Activated CD8-positive, alpha-beta memory T cell treated with anti-CD3 and anti-CD28 coated beads for 48 hours (primary cell): Measurements from ENCODE around the gene ANTXR1.

Experiments used
- DNase-seq, 3 experiments: peaks; one replicate each; pipeline ENCODE4 v3.0.0-alpha.2; 2020; ENCODE audit warnings: low read depth in 2 of 3, low spot score in 2 of 3

Gene ANTXR1

DNA sequence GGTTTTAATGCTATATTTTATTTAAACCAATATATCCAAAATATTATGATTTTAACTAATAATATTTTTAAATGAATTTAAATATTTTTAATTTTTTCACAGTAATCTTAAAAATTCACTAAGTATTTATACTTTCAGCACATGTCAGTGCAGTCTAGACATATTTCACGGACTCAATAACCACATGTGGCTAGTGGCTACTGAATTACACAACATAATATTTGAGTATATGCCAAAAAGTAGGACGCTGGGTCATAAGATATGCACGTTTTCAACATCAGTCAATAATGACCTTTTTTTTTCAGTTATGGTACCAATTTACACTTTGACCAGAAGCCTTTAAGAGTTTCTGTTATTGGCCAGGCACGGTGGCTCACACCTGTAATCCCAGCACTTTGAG, 256.4 kb downstream of the ANTXR1 start:
- no peak for DNase-seq

DNA sequence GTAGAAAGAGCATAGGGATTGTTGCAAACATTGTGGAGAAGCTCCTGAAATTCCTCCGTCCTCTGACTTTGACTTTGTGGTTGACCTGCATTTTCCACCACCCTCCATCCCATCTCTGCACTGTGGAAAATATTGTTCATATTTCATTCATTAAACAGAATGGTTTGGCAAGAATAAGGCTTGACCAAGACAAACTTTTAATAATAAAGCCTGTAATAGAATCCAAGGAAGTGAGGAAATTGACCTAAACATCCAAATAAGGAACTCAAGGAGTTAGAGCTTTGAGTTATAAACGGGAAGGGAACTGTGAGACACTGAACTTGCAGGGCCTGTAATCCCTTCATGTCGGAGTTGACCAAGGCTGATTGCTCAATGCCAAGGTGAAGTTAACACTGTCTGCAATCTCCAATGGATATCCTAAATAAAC, 258.9 kb downstream of the ANTXR1 start:
- DNase-seq, result no peak

DNA sequence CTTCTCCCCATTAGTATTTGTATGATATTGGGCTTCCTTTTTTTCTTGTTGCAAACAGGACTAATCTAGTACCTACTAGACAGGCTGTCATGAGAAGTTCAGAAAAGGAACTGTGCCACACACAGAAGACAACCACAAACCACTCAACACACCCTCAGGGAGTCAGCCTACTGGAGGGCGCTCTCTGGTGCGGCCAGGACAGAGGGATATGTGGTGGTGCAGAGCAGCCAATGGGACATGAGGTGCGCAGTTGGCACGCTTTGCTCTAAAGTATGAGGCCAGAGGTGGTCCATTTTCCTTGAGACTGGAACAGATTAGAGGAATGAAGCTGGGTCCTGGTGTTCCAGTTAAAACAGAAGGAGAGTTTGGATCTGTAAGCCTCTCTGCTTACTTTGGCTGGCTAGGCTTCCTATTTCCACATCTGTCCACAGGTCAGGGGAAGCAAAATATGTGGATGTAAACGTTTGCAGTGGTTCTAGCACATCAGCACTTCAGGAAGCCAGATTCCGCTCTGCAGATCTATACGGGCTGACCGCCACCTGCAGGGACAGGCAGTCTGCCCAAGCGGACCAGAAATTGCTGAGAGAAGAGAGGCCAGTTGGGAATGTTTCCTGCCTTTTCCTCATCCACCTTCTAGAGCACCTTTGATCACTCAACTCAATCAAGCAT, 260.0 kb downstream of the ANTXR1 start:
- DNase-seq, result no peak

DNA sequence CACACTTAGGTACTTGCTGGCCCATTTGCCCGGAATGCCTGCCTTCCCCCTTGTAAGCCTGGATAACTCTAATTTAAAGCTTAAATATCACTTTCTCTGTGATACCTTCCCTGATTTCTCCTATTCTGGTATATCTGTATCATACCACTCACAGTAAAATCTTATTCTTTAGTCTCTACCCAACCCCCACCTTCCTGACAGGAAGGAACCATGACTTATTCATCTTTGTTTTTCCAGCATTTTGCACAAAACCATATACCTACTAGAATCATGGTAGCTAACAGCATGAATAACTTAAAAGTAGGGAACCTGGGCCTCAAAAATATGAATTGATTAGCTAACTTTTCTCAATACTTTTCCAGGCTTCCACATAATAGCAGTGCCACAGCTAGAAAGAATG, 262.5 kb downstream of the ANTXR1 start:
- no peak for DNase-seq

DNA sequence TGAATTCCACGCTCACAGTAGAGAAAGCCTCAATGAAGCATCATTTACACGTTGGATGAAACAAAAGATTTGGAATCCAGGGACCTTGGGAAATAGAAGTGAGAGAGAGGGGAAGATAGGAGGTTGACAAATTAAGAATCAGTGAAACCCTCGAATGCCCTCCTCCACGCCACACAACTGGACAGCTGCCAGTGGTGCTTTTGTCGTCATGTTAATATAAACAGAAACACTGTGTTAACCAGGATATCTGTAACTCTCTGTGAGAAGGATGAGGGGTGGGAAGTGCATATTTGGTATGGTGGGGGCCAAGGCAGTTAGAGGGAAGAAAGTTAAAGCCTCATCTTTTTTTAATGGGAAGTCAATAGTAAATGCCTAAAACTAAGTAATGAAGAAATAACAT, 265.4 kb downstream of the ANTXR1 start:
- DNase-seq, result no peak

DNA sequence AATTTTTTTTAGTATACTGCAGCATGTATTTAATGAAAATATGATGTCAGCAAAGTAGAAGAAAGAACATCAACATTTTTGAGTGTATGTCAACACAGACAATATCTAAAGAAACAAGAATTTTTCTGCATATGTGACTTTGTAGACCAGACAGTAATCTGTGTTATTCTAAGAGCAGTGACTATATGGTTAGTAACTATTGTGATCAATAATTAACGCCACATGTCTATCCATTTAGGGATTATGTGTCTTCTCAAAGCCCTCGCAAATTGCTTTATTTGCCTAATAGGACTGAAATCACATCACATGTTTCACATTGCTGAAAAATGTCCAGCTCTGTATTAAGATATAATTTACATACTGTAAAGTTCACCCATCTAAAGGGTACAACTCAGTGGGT, 266.2 kb downstream of the ANTXR1 start:
- DNase-seq, result no peak

DNA sequence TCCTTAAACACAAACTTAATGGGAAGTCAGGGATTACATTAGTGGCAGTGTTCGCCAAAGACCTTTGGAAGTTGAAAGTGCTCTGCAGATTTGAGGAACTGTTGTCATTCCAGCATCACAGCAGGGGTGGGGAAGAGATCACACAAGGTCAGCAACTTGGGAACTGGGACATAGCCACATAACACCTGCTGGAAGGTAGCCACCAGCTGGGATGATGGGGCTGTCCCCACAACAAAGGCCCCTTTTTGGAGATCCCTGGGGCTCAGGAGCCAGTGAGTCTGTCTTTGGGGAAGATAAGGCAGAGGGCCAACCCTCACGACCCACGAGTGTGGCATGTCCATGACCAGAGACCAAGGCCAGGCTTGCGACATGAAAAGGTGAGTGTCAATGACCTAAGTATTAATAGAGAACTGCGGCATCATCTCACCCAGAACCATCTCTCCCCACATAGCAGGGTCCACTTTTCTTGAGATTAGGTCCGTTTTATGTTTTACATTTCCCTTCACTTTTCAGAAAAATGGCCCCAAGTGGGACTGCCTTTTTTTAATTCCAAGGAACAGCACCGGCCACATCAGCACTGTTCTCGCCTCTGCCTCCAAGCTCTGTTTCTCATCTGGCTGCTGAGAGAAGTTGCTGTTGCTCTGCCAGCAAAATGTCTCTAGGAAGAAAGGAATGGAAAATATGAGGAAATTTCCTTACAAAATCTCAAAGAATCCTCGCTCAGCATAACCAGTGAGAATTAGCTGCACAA, 267.1 kb downstream of the ANTXR1 start:
- no peak for DNase-seq

DNA sequence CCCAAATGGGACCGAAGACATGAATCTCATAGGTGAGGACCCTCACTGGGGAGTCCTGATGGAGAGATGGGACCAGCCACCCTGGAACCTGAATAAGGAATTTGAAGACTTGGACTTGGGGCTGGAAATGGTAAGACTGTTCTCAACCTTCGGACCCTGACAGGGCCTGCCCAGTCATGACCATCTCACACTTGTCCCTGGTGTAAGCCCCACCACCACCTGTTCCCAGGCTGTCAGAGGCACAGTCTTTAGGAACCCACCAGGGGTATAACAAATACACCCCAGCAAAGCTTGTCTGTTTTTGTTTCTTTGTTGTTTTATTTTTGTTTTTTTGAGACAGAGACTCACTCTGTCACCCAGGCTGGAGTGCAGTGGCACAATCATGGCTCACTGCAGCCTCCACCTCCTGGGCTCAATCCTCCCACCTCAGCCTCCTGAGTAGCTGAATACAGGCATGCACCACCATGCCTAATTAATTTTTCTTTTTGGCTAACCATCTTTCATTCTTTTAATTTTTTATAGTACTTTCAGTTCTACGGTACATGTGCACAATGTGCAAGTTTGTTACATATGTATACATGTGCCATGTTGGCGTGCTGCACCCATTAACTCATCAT, 267.9 kb downstream of the ANTXR1 start:
- no peak for DNase-seq

DNA sequence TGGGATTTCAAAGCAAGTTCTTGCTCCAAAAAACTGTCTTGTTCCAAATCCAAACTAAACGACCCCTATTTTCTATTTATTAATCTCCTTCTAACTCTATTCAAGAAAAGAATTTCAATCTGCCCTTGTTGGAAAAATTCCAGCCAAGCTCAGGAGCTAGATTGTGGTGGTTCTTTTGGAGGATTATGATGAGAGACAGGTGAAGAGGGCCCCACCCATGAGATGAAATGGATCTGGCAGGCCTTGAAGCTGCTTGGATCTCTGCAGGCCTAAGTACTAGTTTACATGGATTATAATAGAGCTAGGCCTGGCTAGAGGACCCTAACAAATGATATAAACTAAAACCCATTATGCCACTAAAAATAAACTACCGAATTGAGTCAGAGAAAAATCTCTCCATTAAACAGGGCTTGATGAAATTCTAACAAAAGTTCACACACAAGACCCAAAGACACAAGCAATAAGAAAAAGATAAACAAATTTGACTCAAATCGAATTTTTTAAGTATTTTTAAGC, 272.5 kb downstream of the ANTXR1 start:
- no peak for DNase-seq

DNA sequence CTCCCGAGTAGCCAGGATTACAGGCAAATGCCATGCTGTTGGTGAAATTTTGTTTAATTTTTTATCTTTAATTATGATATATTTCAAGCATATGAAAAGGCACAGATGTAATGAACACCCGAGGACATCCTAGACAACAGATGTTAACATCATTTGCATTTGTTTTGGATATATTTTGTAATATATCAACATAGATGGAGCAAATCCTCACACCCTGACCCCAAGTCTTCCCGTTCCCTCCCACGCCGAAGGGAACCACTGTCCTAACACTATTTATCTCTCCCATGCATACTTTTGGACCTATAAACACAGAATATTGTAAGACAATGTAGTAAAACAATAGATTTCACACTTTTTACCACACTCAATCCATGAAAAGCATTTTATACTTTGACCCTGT, 274.6 kb downstream of the ANTXR1 start:
- DNase-seq, result no peak

DNA sequence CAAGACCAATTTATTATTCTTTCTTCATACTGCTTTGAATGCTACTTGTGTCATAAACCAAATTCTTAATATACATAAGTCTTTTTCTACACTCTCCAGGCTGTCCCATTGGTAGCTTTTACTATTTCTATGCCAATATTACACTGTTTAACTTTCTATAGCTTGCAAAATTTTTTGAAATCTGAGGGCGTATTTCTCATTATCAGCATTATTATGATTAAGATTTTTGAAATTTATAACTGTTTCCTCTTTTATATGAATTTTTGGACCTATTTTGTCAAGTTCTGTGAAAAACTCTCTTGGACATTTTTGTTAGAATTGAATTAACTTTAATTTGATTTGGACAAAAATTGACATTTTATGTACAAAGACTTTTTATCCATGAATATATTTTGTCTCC, 275.4 kb downstream of the ANTXR1 start:
- no peak for DNase-seq

DNA sequence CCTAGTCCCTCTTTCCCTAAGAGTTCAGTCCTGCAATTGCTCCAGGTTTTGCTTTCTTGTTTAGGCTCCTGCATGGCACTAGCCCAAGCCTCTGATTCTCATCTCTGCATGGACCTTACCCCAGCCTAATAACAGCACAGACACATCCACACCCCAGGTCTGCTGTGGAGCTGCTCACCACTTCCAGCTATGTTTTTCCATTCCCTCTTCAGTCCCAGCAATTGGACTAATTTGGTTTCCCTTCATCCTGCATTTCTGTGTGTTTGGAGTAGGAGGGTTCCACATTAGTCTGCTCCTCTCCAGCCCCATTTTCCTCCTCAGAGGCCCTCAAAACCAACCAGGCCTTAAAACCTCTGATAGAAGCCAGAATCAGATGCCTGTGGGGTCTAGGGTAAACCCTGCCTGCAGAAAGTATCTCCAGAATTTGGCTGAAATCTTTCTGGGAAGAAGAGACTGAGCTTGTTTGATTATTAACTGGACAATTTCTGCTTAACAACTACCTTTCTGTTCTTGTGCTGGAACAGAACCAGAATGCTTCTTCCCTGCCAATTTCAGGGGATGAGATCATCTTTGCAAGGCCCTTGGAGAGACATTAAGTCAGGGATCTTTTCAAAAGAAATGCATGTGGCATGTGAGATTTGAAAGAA, 278.1 kb downstream of the ANTXR1 start:
- no peak for DNase-seq

DNA sequence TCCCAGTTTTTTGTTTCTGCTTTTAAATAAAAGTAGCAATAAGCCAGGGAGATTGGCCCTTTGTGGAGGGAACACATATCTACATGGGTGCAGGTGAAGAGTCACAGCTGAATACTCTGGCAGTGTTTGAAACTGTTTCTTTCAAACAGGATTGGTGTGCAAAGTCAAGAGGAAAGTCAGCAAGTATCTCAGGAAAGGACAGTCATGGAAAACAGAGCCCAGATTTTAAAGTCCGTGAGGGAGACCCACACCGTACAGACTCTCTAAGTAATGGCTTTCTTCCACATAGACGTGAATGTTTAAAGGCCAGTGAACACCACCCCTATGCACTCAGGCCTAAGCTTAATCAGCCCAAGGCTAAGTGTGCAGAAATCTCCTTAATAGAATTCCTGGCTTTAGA, 278.7 kb downstream of the ANTXR1 start:
- no peak for DNase-seq

DNA sequence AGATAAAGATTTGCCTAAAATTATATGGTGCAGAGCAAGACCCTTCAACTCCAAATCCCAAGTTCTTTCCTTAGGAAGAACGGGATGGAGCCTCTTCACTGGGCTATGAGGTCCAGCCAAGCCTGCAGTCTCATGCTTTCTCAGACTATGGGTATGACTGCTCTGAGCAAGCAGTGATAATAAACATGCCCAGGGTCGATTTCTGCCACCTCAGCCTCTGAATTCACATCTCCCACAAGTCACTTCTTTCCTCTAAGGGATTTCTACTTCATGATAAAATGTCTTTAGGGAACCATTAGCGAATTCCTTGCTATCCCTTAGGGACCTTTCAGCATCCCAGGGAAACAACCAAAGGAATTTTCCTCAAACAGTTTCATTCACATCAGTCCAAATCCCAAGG, 279.3 kb downstream of the ANTXR1 start:
- no peak for DNase-seq

DNA sequence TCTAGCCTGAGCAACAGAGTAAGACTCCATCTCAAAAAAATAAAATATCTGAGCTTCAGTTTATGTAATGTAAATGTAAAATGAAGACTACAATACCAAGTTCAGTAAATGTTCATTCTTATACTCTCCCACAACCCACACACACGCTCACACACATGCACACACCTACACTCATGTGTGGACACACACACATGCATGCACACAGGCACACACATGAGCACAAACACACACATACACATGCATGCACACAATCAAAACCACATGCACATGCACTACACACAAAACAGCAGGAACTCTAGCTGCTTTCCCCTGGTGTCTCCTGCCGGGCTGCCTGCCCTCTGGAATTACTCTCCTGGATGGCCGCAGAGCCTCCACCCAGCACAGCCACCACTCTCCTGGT, 283.4 kb downstream of the ANTXR1 start:
- DNase-seq, result no peak

DNA sequence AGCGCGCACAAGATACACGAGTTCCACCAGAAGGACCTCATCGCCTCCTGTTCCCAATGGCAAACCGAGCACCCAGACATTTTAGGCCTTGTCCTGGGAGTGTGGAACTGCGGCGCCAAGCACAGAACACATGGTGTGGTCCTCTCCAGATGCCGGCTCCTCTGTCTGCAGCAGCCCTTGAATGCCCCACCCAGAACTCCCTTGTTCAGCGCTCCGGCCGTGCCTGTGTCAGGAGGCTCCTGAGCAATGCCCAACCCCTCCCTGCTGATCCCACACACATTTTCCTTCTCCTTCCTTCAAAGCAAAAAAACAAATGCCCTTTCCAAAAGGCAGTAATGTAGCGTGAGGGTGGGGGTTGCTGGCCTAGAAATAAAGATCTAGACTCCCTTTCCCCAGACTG, 284.2 kb downstream of the ANTXR1 start:
- DNase-seq, result no peak

DNA sequence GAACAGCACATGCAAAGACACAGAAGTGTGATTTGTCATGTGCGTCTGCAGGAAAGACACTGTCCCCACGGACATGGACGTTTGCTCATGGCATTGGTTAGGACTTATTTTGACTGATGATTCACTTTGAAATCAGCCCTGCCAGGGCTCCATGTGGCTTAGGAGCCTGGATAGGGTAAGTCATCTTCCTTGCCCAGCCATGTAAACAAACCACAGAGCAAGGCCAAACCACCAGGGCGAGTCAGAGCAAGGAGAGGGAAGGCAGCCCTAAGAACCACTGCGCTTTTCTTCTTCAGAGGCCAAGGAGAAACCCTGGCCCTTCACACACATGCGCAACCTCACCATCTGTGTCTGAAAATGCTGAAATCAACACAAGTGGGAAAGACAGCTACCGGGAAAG, 285.3 kb downstream of the ANTXR1 start:
- no peak for DNase-seq

DNA sequence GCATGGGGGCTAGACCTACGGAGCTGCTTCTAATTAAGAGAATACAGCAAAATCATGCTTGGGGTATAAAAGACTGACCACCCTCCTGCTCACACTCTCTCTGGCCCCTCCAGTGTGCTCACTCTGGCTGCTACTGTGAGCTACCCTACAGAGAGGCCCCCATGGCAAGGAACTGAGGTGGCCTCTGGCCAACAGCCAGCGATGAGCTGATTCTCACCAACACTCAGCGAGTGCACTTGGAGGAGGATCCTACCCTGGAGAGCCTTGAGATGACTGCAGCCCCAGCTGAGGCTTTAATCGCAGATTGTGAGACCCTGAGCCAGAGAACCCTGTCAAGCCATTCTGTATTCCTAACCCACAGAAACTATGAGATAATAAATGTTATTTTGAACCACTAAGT, 285.9 kb downstream of the ANTXR1 start:
- DNase-seq, result no peak
